Kidney epithelial cell (primary cell): ENCODE data around the gene CENPP. TPM values are rescaled to one million over a fixed set of nuclear protein-coding genes. Genes with fewer than 3 reads are reported as not detected.

ENCODE experiments used
- DNase-seq: peaks from one replicate; pipeline ENCODE4 v3.0.0-alpha.2; 2010; ENCODE audit warnings: low read depth
- H3K27me3 ChIP-seq: 2 replicates; pipeline ENCODE4 v1.6.0; 2011; ENCODE audit warnings: low read length; ENCODE audit not compliant: control insufficient read depth, insufficient read depth
- H3K36me3 ChIP-seq: 2 replicates; pipeline ENCODE4 v1.5.1; 2011; ENCODE audit warnings: low read length; ENCODE audit not compliant: control insufficient read depth, insufficient read depth
- H3K4me3 ChIP-seq: 2 replicates; pipeline ENCODE4 v1.5.1; 2011; ENCODE audit warnings: low read depth, mild to moderate bottlenecking, control low read depth, low read length
- CTCF ChIP-seq: IDR thresholded peaks from 2 replicates; pipeline ENCODE4 v1.5.1; 2011; ENCODE audit warnings: mild to moderate bottlenecking, moderate library complexity, low read length, control low read depth, inconsistent platforms; ENCODE audit not compliant: insufficient read depth, poor library complexity, severe bottlenecking
- total RNA-seq: library from RNA; depleted of rRNA; stranded (reverse); fragments of >200 nt; gene quantifications from 2 replicates; pipeline ENCODE4 v1.2.3, GENCODE V29; 2015

CENPP gene
- total RNA-seq, 1 donor from 2014 or later = 1.4 TPM

GRCh38 chr9:92508018-92508820, 182.5 kb downstream of the CENPP start:
- H3K4me3 ChIP-seq = no peak overlapping the region
- H3K36me3 ChIP-seq = no peaks in the 10 kb centered on the region
- TF ChIP-seq CTCF = no peak
- DNase-seq = no peak
- no peaks in the 10 kb centered on the region for H3K27me3 ChIP-seq

GRCh38 chr9:92509050-92509449, 183.3 kb downstream of the CENPP start:
- no peaks in the 10 kb centered on the region for H3K27me3 ChIP-seq
- TF ChIP-seq CTCF = no peak
- no peaks in the 10 kb centered on the region for H3K36me3 ChIP-seq
- H3K4me3 ChIP-seq = no peak overlapping the region
- no peak for DNase-seq

- no peak for TF ChIP-seq CTCF
- no peaks in the 10 kb centered on the region for H3K27me3 ChIP-seq
- no peaks in the 10 kb centered on the region for H3K36me3 ChIP-seq
- no peak overlapping the region for H3K4me3 ChIP-seq
- no peak for DNase-seq
Measured at GRCh38 chr9:92510747-92511146, 185.0 kb downstream of the CENPP start.

- H3K36me3 ChIP-seq = no peaks in the 10 kb centered on the region
- no peak for TF ChIP-seq CTCF
- no peak overlapping the region for H3K4me3 ChIP-seq
- no peak for DNase-seq
- H3K27me3 ChIP-seq = no peaks in the 10 kb centered on the region
Measured at GRCh38 chr9:92512622-92513021, 186.9 kb downstream of the CENPP start.

GRCh38 chr9:92513349-92513748, 187.6 kb downstream of the CENPP start:
- Histone ChIP-seq H3K36me3 (no peaks in the 10 kb centered on the region), H3K4me3 (no peak overlapping the region), H3K27me3 (no peaks in the 10 kb centered on the region)
- TF ChIP-seq CTCF = no peak
- DNase-seq = no peak

- no peak for TF ChIP-seq CTCF
Measured at GRCh38 chr9:92514635-92515034, 188.9 kb downstream of the CENPP start.

More at GRCh38 chr9:92514635-92515034, 188.9 kb downstream of the CENPP start:
- Histone ChIP-seq H3K36me3 (no peaks in the 10 kb centered on the region), H3K27me3 (no peaks in the 10 kb centered on the region), H3K4me3 (no peak overlapping the region)
- DNase-seq = no peak
